ENCODE data around the gene PABPC3.

DNA sequence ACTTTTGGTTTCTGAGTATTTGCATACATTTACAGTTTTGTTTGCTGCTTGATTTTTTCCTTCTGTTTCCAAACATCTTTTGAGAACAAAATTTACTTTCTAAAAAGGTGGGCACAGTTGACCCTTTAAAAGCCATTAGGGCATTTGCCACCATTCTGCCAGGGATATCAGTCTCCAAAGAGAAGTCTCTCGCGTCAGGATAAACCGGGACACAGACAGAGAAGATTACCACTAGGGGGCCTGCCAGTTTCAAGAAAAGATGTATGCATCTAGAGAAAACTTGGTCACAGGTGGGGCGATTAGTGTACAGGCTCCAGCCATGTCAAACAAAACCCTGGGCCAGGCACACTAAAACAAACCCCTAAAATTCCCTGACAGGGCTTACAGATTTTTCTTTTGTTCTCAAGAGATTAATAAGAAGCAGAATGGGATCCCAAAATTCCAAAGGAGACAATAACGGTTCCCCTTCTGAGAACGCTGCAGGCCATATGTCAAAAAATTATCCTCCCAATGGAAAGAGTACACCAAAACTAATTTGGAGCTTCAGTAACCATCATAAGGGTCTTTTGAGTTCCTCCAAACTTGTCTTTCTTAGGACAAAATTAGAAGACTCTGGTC, 10.7 kb upstream of the PABPC3 start:
- TF ChIP-seq, protein P1, sequence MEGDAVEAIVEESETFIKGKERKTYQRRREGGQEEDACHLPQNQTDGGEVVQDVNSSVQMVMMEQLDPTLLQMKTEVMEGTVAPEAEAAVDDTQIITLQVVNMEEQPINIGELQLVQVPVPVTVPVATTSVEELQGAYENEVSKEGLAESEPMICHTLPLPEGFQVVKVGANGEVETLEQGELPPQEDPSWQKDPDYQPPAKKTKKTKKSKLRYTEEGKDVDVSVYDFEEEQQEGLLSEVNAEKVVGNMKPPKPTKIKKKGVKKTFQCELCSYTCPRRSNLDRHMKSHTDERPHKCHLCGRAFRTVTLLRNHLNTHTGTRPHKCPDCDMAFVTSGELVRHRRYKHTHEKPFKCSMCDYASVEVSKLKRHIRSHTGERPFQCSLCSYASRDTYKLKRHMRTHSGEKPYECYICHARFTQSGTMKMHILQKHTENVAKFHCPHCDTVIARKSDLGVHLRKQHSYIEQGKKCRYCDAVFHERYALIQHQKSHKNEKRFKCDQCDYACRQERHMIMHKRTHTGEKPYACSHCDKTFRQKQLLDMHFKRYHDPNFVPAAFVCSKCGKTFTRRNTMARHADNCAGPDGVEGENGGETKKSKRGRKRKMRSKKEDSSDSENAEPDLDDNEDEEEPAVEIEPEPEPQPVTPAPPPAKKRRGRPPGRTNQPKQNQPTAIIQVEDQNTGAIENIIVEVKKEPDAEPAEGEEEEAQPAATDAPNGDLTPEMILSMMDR (IDR thresholded peaks at IDR 0.05): peak; percentile 70
- TF ChIP-seq NFIC (IDR thresholded peaks at IDR 0.05; ENCODE audit: borderline replicate concordance) (no peak), EP300 (IDR thresholded peaks at IDR 0.05; ENCODE audit: borderline replicate concordance in 1 of 2, low read depth in 1 of 2, low read length in 1 of 2) (no peak), TCF12 (IDR thresholded peaks at IDR 0.05) (no peak), RAD21 (IDR thresholded peaks at IDR 0.05; ENCODE audit: low read length) (peak; percentile 60), NRF1 (IDR thresholded peaks at IDR 0.05; ENCODE audit: low read depth, low read length) (no peak), POLR2AphosphoS5 (IDR thresholded peaks at IDR 0.05; ENCODE audit: low read depth, low read length) (no peak), RFX5 (IDR thresholded peaks at IDR 0.05; ENCODE audit: low read length) (no peak)
- TF ChIP-seq, protein P2, sequence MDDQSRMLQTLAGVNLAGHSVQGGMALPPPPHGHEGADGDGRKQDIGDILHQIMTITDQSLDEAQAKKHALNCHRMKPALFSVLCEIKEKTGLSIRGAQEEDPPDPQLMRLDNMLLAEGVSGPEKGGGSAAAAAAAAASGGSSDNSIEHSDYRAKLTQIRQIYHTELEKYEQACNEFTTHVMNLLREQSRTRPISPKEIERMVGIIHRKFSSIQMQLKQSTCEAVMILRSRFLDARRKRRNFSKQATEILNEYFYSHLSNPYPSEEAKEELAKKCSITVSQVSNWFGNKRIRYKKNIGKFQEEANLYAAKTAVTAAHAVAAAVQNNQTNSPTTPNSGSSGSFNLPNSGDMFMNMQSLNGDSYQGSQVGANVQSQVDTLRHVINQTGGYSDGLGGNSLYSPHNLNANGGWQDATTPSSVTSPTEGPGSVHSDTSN (IDR thresholded peaks at IDR 0.05): no peak
